Stomach (tissue), 4 donors: ENCODE data around the gene BAIAP2L2.

Source experiments
- EP300 ChIP-seq: sonication (generic); formaldehyde crosslinking; IDR thresholded peaks from one replicate; pipeline ENCODE4 v1.6.1; 2017; ENCODE audit warnings: antibody characterized with exemption
- POLR2A ChIP-seq, 4 donors: fragments of 450-650 bp; IDR thresholded peaks; one replicate each; pipeline ENCODE4 v1.6.1; 2016; ENCODE audit warnings: antibody characterized with exemption in 4 of 4, control low read depth in 2 of 4, mild to moderate bottlenecking in 1 of 4, moderate library complexity in 1 of 4
- TF ChIP-seq, protein P1 (sequence below), 7 experiments: fragments of 450-650 bp in 4 of 7; fragments of 200-600 bp in 3 of 7; sonication (generic) in 3 of 7; IDR thresholded peaks; one replicate each; pipeline ENCODE4 v1.5.1; 2016 to 2019; ENCODE audit warnings: antibody characterized with exemption in 7 of 7, control low read depth in 2 of 7, mild to moderate bottlenecking in 1 of 7

DNA sequence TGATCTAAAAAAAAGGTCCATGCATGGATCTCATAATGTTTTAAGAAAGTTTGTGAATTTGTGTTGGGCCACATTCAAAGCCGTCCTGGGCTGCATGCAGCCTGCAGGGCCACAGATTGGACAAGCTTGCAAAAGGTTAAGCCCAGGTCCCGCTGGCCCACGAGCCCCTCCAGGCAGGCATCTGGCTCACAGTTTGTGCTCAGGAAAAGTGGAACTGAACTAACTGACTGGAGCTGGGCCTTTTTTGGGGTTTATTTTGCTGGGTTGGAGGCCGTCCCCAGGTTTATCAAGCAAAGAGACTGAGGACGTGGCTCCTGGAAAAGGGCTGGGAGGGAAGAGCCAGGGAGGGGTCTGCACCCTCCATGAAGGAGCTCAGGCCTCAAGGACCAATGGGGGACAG, 32.1 kb upstream of the BAIAP2L2 start:
- TF ChIP-seq EP300 (no peak), POLR2A (IDR thresholded peaks at IDR 0.05) (no peak)
- TF ChIP-seq, protein P1, sequence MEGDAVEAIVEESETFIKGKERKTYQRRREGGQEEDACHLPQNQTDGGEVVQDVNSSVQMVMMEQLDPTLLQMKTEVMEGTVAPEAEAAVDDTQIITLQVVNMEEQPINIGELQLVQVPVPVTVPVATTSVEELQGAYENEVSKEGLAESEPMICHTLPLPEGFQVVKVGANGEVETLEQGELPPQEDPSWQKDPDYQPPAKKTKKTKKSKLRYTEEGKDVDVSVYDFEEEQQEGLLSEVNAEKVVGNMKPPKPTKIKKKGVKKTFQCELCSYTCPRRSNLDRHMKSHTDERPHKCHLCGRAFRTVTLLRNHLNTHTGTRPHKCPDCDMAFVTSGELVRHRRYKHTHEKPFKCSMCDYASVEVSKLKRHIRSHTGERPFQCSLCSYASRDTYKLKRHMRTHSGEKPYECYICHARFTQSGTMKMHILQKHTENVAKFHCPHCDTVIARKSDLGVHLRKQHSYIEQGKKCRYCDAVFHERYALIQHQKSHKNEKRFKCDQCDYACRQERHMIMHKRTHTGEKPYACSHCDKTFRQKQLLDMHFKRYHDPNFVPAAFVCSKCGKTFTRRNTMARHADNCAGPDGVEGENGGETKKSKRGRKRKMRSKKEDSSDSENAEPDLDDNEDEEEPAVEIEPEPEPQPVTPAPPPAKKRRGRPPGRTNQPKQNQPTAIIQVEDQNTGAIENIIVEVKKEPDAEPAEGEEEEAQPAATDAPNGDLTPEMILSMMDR (IDR thresholded peaks at IDR 0.05), result no peak
